Midbrain (tissue), 1 donor: Measurements from ENCODE around the gene CELA2B.
"Not testable (repeated sequence)": the region's sequence is repeated elsewhere in the genome, so short reads cannot be mapped to it uniquely, and the experiment has no call there.

Experiments
- DNase-seq: peaks from one replicate; lab custom pipeline; 2025; lab: John Stamatoyannopoulos, UW

CELA2B gene

GRCh38 chr1:15475752-15476314 is at the start of gene CELA2B:
Gene CELA2B, plus strand, starts transcription at chr1:15476104. Its CDS starts 22 bp downstream, at chr1:15476126.
- DNase-seq: no peak

- DNase-seq: no peak
Observed at GRCh38 chr1:15426492-15427279, 49.2 kb upstream of the CELA2B start.

GRCh38 chr1:15427280-15427666 is 48.6 kb upstream of the CELA2B start:
- DNase-seq: no peak

- DNase-seq: not testable (repeated sequence)
Observed at GRCh38 chr1:15428252-15428651, 47.7 kb upstream of the CELA2B start.

- no peak for DNase-seq
Observed at GRCh38 chr1:15428815-15429435, 47.0 kb upstream of the CELA2B start.

GRCh38 chr1:15429701-15430149 is 46.2 kb upstream of the CELA2B start:
- no peak for DNase-seq

GRCh38 chr1:15430787-15431570 is 44.9 kb upstream of the CELA2B start:
- peak; percentile 71 for DNase-seq

- DNase-seq: no peak
Observed at GRCh38 chr1:15431571-15431948, 44.3 kb upstream of the CELA2B start.

GRCh38 chr1:15432324-15432723 is 43.6 kb upstream of the CELA2B start:
- no peak for DNase-seq

- DNase-seq: no peak
Observed at GRCh38 chr1:15433471-15433870, 42.4 kb upstream of the CELA2B start.

GRCh38 chr1:15434739-15435138 is 41.2 kb upstream of the CELA2B start:
- not testable (repeated sequence) for DNase-seq

- DNase-seq: no peak
Observed at GRCh38 chr1:15435239-15436077, 40.4 kb upstream of the CELA2B start.

GRCh38 chr1:15436881-15437442 is 38.9 kb upstream of the CELA2B start:
- DNase-seq: no peak

GRCh38 chr1:15439325-15439724 is 36.6 kb upstream of the CELA2B start:
- DNase-seq: no peak

- no peak for DNase-seq
Observed at GRCh38 chr1:15440357-15440756, 35.5 kb upstream of the CELA2B start.

GRCh38 chr1:15441247-15441646 is 34.7 kb upstream of the CELA2B start:
- DNase-seq: no peak

- no peak for DNase-seq
Observed at GRCh38 chr1:15442119-15442518, 33.8 kb upstream of the CELA2B start.

GRCh38 chr1:15442759-15443158 is 33.1 kb upstream of the CELA2B start:
- DNase-seq: no peak

GRCh38 chr1:15443281-15443680 is 32.6 kb upstream of the CELA2B start:
- no peak for DNase-seq

- DNase-seq: no peak
Observed at GRCh38 chr1:15444468-15445389, 31.2 kb upstream of the CELA2B start.
